Measurements from ENCODE around the gene ZFR. TPM values are rescaled to one million over a fixed set of nuclear protein-coding genes. Genes with fewer than 3 reads are reported as not detected.

Gene ZFR
- total RNA-seq, 1 donor from 2014 or later = 60.3 TPM

DNA sequence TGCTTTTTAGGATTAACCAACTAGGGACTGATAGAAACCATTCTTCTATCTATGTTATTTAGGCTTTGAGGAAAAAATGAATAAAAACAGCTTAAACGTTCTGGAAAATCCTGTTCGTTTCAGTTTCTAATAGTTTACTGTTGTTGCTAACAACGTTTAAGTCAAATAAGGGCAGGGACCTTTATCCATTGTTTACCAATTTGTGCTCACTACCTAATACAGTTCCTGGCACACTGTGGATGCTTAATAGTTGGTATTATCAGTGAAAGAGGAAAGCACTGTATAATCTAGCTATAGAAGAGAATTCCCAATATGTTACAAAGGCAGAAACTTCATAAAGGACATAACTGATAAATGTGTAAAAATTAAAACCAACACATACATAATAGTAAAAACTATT lies 52.5 kb downstream of the ZFR start:
- Histone ChIP-seq H3K9me3 (replicated peaks) (no peaks in the 10 kb centered on the region), H3K36me3 (peaks cover 87% of the 10 kb centered on the region), H3K4me1 (no peaks in the 10 kb centered on the region), H3K27me3 (ENCODE audit: low read depth) (no peaks in the 10 kb centered on the region), H3K27ac (replicated peaks) (no peak overlapping the region), H3K4me3 (no peak overlapping the region)
- TF ChIP-seq, protein P1, sequence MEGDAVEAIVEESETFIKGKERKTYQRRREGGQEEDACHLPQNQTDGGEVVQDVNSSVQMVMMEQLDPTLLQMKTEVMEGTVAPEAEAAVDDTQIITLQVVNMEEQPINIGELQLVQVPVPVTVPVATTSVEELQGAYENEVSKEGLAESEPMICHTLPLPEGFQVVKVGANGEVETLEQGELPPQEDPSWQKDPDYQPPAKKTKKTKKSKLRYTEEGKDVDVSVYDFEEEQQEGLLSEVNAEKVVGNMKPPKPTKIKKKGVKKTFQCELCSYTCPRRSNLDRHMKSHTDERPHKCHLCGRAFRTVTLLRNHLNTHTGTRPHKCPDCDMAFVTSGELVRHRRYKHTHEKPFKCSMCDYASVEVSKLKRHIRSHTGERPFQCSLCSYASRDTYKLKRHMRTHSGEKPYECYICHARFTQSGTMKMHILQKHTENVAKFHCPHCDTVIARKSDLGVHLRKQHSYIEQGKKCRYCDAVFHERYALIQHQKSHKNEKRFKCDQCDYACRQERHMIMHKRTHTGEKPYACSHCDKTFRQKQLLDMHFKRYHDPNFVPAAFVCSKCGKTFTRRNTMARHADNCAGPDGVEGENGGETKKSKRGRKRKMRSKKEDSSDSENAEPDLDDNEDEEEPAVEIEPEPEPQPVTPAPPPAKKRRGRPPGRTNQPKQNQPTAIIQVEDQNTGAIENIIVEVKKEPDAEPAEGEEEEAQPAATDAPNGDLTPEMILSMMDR (IDR thresholded peaks at IDR 0.05; ENCODE audit: borderline replicate concordance) = no peak
- intact Hi-C loops (cut with micrococcal nuclease) = no loop called here
- DNase-seq = no peak

DNA sequence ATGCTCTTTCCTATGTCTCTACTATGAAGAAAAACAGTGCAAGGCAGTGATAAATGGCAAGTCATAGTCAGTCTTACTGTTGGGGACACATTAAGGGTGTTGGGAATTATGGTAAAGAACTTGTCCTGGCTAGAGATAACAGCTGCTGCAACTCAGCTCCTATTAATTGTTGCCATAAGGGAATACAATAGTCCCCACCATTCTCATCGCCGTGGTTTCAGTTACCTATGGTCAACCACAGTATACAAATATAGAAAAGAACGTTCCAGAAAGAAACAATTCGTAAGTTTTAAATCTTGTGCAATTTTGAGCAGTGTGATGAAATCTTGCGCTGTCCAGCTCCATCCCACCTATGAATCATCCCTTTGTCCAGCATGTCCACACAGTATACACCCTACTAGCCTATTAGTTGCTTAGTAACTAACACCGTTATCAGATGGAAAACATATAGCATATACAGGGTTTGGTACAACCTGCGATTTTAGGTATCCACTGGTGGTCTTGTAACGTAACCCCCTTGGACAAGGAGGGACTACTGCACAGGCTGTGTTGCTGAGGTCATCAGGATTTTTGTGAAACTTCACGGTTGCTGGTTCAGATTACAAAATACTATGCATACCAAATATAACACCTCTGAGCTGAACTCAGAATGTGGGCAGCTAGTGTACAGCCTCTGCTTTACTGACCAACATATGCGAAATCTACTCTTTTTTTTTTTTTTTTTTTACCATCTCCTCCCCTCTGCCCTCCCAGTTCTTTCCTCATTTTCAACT lies 53.5 kb downstream of the ZFR start:
- Histone ChIP-seq H3K36me3 (peaks cover 87% of the 10 kb centered on the region), H3K4me1 (no peaks in the 10 kb centered on the region)

DNA sequence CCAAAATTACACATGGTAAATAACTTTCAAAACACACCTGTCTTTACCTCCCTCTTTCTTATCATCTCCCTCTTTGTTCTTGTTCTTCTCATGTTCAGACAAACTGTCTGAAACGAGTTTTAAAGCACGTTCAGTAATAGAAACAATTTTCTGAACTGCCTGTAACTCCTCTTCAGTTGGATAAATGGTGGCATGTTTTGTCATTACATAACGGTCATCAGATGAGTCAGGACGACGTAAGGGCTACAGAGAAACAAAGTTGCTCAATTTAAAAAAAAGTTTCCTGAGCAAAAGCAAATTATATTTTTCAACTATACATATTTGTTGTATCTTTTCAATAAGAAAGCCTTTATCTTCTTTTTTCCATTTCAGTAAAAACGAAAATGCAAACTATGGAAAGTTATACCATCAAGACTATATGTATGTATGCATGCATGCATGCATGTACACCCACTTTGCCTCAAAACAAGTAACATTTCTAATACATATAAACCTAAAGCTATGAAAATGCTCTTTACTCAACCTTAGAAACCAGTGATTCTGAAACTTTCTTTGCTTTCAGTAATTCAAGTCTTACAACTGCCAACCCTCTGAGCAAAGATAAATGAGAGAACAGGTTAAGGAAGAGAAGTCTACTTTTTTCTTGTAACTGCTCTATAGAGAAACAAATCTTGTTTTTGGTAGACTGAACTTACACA lies 56.0 kb downstream of the ZFR start:
- H3K27me3 ChIP-seq (ENCODE audit: low read depth) = no peaks in the 10 kb centered on the region
- H3K27ac ChIP-seq (replicated peaks) = peak overlapping the region; percentile 18
- intact Hi-C loops (cut with micrococcal nuclease) = no loop called here
- peaks cover 86% of the 10 kb centered on the region for H3K36me3 ChIP-seq
- no peak overlapping the region for H3K4me3 ChIP-seq
- DNase-seq = no peak
- no peaks in the 10 kb centered on the region for H3K4me1 ChIP-seq
- TF ChIP-seq, protein P1 (IDR thresholded peaks at IDR 0.05; ENCODE audit: borderline replicate concordance) = no peak
- H3K9me3 ChIP-seq (replicated peaks) = no peaks in the 10 kb centered on the region

More for the DNA sequence above, 53.5 kb downstream of the ZFR start:
- intact Hi-C loops (cut with micrococcal nuclease) = no loop called here
- H3K27me3 ChIP-seq (ENCODE audit: low read depth) = no peaks in the 10 kb centered on the region
- DNase-seq = no peak
- peak overlapping the region; percentile 6 for H3K27ac ChIP-seq (replicated peaks)
- H3K9me3 ChIP-seq (replicated peaks) = no peaks in the 10 kb centered on the region
- TF ChIP-seq, protein P1 (IDR thresholded peaks at IDR 0.05; ENCODE audit: borderline replicate concordance) = no peak
- no peak overlapping the region for H3K4me3 ChIP-seq

DNA sequence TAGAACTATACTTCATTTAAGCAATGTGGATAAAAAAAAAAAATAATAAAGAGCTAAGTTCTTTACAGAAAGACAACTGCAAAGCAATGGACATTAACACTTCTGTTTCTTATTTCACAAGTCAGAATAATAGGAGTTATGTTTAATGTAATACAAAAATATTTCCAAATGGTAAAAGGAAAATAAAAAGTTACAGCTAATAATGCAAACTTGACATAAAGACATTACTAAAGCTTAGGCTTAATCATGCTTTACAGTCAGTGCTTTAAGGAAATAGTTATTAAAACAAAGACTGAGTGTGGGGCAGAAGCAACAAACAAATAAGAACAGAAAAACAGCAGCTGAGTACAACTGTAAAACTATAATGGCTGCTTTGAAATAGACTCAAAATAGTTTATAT lies 56.7 kb downstream of the ZFR start:
- intact Hi-C loops (cut with micrococcal nuclease) = no loop called here
- TF ChIP-seq, protein P1 (IDR thresholded peaks at IDR 0.05; ENCODE audit: borderline replicate concordance) = no peak
- H3K4me3 ChIP-seq = no peak overlapping the region
- no peaks in the 10 kb centered on the region for H3K4me1 ChIP-seq
- H3K27me3 ChIP-seq (ENCODE audit: low read depth) = no peaks in the 10 kb centered on the region
- H3K9me3 ChIP-seq (replicated peaks) = no peaks in the 10 kb centered on the region
- peaks cover 86% of the 10 kb centered on the region for H3K36me3 ChIP-seq
- H3K27ac ChIP-seq (replicated peaks) = peak overlapping the region; percentile 18
- DNase-seq = no peak

DNA sequence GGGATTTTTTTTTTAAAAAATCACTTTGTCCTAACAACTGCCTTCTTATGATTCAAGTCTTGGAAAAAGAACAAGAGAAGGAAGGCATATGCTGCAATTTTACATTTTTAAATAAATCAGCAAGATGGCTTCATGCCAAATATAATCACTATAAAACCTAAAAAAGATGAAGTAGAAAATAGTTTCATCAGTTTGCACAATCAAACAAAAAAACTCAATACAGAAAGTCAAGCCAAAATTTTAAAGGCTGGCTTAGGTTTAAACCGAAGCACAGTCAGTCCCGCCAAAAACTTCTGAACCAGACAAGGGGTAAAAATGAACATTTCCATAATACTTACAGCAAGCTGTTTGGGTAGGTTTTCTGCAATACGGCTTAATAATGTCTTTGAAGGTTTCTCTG lies 57.3 kb downstream of the ZFR start:
- Histone ChIP-seq H3K9me3 (replicated peaks) (no peaks in the 10 kb centered on the region), H3K4me1 (no peaks in the 10 kb centered on the region), H3K36me3 (peaks cover 88% of the 10 kb centered on the region), H3K27ac (replicated peaks) (peak overlapping the region; percentile 18), H3K27me3 (ENCODE audit: low read depth) (no peaks in the 10 kb centered on the region), H3K4me3 (no peak overlapping the region)
- DNase-seq = no peak
- TF ChIP-seq, protein P1 (IDR thresholded peaks at IDR 0.05; ENCODE audit: borderline replicate concordance) = no peak
- intact Hi-C loops (cut with micrococcal nuclease) = no loop called here

Data from left ventricle myocardium inferior (tissue), 1 donor.